Measurements from ENCODE around the gene GPR84. TPM values are rescaled to one million over a fixed set of nuclear protein-coding genes. Genes with fewer than 3 reads are reported as not detected.

The GPR84 gene
- total RNA-seq, 1 experiment from 2014 or later = not detected

DNA sequence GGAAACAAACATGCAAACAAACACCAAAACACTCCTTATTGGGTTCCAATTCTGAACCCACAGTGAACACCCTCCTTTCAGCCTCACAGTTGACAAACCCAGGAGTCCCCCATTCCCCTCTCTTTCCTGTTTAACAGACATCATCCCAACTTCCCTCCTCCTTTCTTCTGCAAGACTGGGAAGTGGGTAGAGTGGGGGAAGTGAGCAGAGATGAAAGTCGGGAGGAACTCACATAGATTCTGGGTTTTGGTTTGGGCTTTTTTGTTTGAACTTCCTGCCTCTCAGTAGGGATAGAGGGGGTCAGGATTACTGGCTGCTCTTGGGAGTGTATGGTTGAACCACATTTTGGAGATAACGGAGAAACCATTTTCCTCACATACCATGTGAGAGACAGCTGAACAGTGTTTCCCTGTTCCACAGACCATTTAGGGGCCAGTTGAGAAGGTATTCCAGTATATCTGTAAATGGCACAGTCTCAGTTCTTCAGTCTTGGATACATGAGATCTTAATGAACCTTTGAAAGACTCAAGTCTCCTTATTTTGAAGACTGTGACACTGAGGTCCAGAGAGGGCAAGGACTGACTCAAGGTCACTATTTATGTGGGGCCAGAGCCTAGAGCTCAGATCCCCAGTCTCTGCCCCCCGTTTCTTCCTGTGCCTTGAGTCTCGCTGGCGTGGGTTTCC lies 3.9 kb upstream of the GPR84 start:
- H3K27me3 Mint-ChIP-seq (ENCODE audit: insufficient read depth, unreplicated experiment) = no peaks in the 10 kb centered on the region
- CTCF ChIA-PET = interaction anchor here (0.5 to 2.4 kb wide), 10 partner anchors 9 to 1115 kb away, joined by 3 to 28 read pairs (median 5); partner anchors contain the start of gene COPZ1
- peaks cover 6% of the 10 kb centered on the region; the same call in 1 of the 2 replicates for H3K4me1 ChIP-seq
- H3K36me3 ChIP-seq (ENCODE audit: control insufficient read depth, insufficient read depth, low read length) = no peaks in the 10 kb centered on the region
- DNase-seq = no peak
- peaks cover 8% of the 10 kb centered on the region for H3K36me3 Mint-ChIP-seq (ENCODE audit: insufficient read depth, unreplicated experiment)
- POLR2A ChIA-PET = interaction anchor here (0.6 to 1.0 kb wide), 2 partner anchors 43 to 290 kb away, joined by 3 to 11 read pairs; partner anchors contain the start of gene COPZ1
- no peaks in the 10 kb centered on the region for H3K27me3 ChIP-seq (replicated peaks; ENCODE audit: control insufficient read depth, insufficient read depth, low read length)
- H3K4me3 ChIP-seq (ENCODE audit: low read depth, low read length) = no peak overlapping the region
- intact Hi-C loops (cut with micrococcal nuclease; ENCODE audit: unreplicated experiment) = loop anchor here (1.0 to 2.0 kb wide), 2 partner anchors 31 to 148 kb away; no protein-coding TSS in a partner anchor
- H3K27ac Mint-ChIP-seq (ENCODE audit: unreplicated experiment) = no peak overlapping the region
- peak overlapping the region; percentile 23 for H3K4me3 Mint-ChIP-seq (ENCODE audit: unreplicated experiment)
- H3K4me1 Mint-ChIP-seq (ENCODE audit: low read depth, unreplicated experiment) = no peaks in the 10 kb centered on the region
- BruUV-seq (replicated peaks) = no TSS peak
- H3K9me3 Mint-ChIP-seq (ENCODE audit: unreplicated experiment) = no peaks in the 10 kb centered on the region
- no peaks in the 10 kb centered on the region for H3K9me3 ChIP-seq
- no peak for TF ChIP-seq CTCF (IDR thresholded peaks at IDR 0.05; ENCODE audit: insufficient read depth in 1 of 2, low read depth in 1 of 2, low read length in 1 of 2, severe bottlenecking in 1 of 2, unreplicated experiment in 1 of 2)

GRCh38 chr12:54363618-54364017 lies 668 bp downstream of the GPR84 start:
- no TSS peak for BruUV-seq (replicated peaks)
- H3K27ac Mint-ChIP-seq (ENCODE audit: unreplicated experiment) = no peak overlapping the region
- no peak overlapping the region for H3K4me3 ChIP-seq (ENCODE audit: low read depth, low read length)
- intact Hi-C loops (cut with micrococcal nuclease; ENCODE audit: unreplicated experiment) = no loop called here
- no peak for DNase-seq
- ChIA-PET CTCF (no interaction called here), POLR2A (no interaction called here)
- peaks cover 12% of the 10 kb centered on the region for H3K4me1 ChIP-seq
- no peaks in the 10 kb centered on the region for H3K9me3 Mint-ChIP-seq (ENCODE audit: unreplicated experiment)
- no peak for TF ChIP-seq CTCF (IDR thresholded peaks at IDR 0.05; ENCODE audit: insufficient read depth in 1 of 2, low read depth in 1 of 2, low read length in 1 of 2, severe bottlenecking in 1 of 2, unreplicated experiment in 1 of 2)
- no peaks in the 10 kb centered on the region for H3K27me3 Mint-ChIP-seq (ENCODE audit: insufficient read depth, unreplicated experiment)
- no peaks in the 10 kb centered on the region for H3K27me3 ChIP-seq (replicated peaks; ENCODE audit: control insufficient read depth, insufficient read depth, low read length)
- H3K4me1 Mint-ChIP-seq (ENCODE audit: low read depth, unreplicated experiment) = no peaks in the 10 kb centered on the region
- no peaks in the 10 kb centered on the region for H3K36me3 Mint-ChIP-seq (ENCODE audit: insufficient read depth, unreplicated experiment)
- no peaks in the 10 kb centered on the region for H3K9me3 ChIP-seq
- no peak overlapping the region for H3K4me3 Mint-ChIP-seq (ENCODE audit: unreplicated experiment)
- H3K36me3 ChIP-seq (ENCODE audit: control insufficient read depth, insufficient read depth, low read length) = no peaks in the 10 kb centered on the region

GRCh38 chr12:54363047-54363446 lies 1.2 kb downstream of the GPR84 start:
- peaks cover 7% of the 10 kb centered on the region for H3K4me1 ChIP-seq
- no peaks in the 10 kb centered on the region for H3K4me1 Mint-ChIP-seq (ENCODE audit: low read depth, unreplicated experiment)
- H3K27me3 ChIP-seq (replicated peaks; ENCODE audit: control insufficient read depth, insufficient read depth, low read length) = no peaks in the 10 kb centered on the region
- no peak overlapping the region for H3K4me3 ChIP-seq (ENCODE audit: low read depth, low read length)
- no TSS peak for BruUV-seq (replicated peaks)
- no peak for TF ChIP-seq CTCF (IDR thresholded peaks at IDR 0.05; ENCODE audit: insufficient read depth in 1 of 2, low read depth in 1 of 2, low read length in 1 of 2, severe bottlenecking in 1 of 2, unreplicated experiment in 1 of 2)
- no peak overlapping the region for H3K27ac Mint-ChIP-seq (ENCODE audit: unreplicated experiment)
- H3K9me3 ChIP-seq = no peaks in the 10 kb centered on the region
- DNase-seq = no peak
- no peaks in the 10 kb centered on the region for H3K27me3 Mint-ChIP-seq (ENCODE audit: insufficient read depth, unreplicated experiment)
- ChIA-PET POLR2A (interaction anchor here (0.9 kb wide), 1 partner anchor 38 kb away, joined by 3 read pairs; the partner anchor contains the start of gene COPZ1), CTCF (interaction anchor here (1.5 kb wide), 2 partner anchors 17 to 27 kb away, joined by 4 read pairs; no protein-coding TSS in a partner anchor)
- no peaks in the 10 kb centered on the region for H3K36me3 ChIP-seq (ENCODE audit: control insufficient read depth, insufficient read depth, low read length)
- intact Hi-C loops (cut with micrococcal nuclease; ENCODE audit: unreplicated experiment) = no loop called here
- no peak overlapping the region for H3K4me3 Mint-ChIP-seq (ENCODE audit: unreplicated experiment)
- H3K9me3 Mint-ChIP-seq (ENCODE audit: unreplicated experiment) = no peaks in the 10 kb centered on the region
- H3K36me3 Mint-ChIP-seq (ENCODE audit: insufficient read depth, unreplicated experiment) = no peaks in the 10 kb centered on the region
